HG03571 (cell line): ENCODE results near the gene CCDC51.

ENCODE experiments used
- ATAC-seq: cut with Tn5 transposase; IDR thresholded peaks from one replicate; pipeline ENCODE4 v1.9.1; 2021; ENCODE audit not compliant: unreplicated experiment

CCDC51 gene

GRCh38 chr3:48435223-48435595 lies 4.7 kb downstream of the CCDC51 start:
- ATAC-seq, result no peak

GRCh38 chr3:48434591-48435222 lies 5.2 kb downstream of the CCDC51 start:
- ATAC-seq, result no peak

- ATAC-seq, result no peak
These were observed 6.3 kb downstream of the CCDC51 start for GRCh38 chr3:48433472-48434118.

GRCh38 chr3:48432411-48433371 lies 7.2 kb downstream of the CCDC51 start:
- ATAC-seq, result no peak

- ATAC-seq, result no peak
These were observed 8.5 kb downstream of the CCDC51 start for GRCh38 chr3:48431224-48432029.

- no peak for ATAC-seq
These were observed 9.2 kb downstream of the CCDC51 start for GRCh38 chr3:48430708-48431101.

GRCh38 chr3:48429960-48430707 lies 9.8 kb downstream of the CCDC51 start, which contains the start of gene PLXNB1:
Gene PLXNB1, minus strand, starts transcription at chr3:48430086. Its CDS starts 5,475 bp downstream, at chr3:48424611.
- ATAC-seq, result no peak

DNA sequence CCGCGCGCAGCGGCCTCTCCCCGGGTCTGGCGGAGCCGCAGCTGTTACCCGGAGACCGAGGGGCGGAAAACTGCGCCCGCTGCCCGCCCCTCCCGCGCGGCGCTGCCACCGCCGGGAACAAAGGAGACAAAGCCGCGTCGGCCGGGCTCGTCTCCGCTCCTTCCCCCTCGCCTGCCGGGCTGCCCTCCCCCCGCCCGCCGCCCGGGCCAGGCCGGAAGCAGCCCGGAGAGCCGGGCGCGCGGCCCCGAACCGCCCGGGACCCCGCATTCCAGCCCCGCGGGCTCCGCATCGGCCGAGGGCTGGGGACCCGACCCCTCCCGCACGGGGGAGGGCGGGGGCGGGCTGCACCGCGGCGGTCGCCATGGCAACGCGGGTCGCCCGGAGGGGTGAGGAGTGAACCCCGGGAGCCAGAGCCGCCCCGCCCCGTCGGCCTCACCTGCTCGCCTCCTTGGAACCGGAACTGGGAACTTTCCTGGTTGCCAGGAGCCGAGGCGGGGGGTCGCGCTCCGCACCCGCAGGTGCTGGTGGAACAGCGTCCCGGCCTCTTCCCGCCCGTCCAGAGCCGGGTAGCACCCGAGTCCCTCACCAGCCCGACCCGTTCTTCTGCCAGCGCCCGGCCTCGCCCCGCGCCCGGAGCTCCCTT lies 10.5 kb downstream of the CCDC51 start:
- ATAC-seq, result no peak

- ATAC-seq, result no peak
These were observed 11.2 kb downstream of the CCDC51 start for GRCh38 chr3:48428572-48429316.

- ATAC-seq, result no peak
These were observed 11.8 kb downstream of the CCDC51 start for GRCh38 chr3:48428088-48428571.

- no peak for ATAC-seq
These were observed 12.3 kb downstream of the CCDC51 start for GRCh38 chr3:48427630-48427962.

DNA sequence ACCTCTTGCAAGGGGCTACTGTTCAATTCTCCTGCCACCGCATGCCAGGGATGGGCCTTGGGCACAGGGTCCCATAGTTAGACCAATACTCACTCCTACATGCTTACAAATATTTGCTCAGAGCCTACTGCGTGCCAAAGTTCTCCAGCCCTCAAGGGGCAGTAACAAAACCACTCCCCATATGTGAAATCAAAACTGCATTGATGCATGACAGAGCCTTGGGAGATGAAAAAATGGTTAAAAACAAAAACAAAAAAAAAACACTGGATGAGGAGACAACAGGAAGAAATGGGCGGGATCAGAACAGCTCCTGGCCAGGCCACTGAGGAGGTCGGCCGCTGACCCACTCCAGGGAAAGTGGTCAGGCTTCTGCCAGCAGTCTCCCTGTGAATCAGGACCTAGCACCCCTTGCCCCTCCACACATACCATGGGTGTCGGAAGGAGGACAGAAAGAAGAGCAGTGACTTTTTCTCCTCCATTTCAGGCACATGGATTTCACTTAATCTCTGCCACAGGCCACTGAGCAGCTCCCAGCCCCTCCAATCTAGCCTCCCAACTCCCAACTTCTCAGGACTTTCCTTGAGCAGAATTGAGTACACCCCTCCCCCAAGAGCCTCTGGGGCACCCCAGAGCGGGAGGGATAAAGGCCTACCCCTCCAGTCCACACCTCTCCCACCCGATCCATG lies 12.8 kb downstream of the CCDC51 start:
- no peak for ATAC-seq

- no peak for ATAC-seq
These were observed 13.5 kb downstream of the CCDC51 start for GRCh38 chr3:48426401-48426909.

DNA sequence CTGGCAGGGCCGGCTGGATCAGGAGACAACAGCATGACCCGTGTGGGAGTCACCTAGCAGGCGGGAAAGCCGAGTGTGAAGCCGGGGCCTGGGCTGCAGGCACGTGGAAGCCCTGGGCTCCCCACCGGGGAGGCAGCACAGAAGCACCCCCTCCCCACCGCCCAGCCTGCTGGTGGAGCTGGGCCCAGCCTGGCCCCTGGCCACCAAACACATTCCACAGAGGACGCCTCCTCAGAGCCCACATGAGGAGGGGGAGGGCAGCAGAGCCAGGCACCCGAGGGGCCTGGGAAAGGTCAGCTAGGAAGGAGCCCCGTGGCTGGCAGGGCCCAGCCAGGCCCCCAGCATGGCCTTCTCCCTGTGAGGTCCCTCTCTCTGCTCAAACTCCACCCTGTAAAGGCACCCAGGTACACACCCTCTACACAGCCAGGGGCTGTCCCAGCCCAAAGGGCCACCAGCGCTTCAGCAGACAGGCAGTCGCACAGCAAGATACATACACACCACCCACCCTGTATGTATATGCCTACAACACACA lies 14.6 kb downstream of the CCDC51 start:
- ATAC-seq, result no peak

- ATAC-seq, result no peak
These were observed 15.8 kb downstream of the CCDC51 start for GRCh38 chr3:48423883-48424695.

DNA sequence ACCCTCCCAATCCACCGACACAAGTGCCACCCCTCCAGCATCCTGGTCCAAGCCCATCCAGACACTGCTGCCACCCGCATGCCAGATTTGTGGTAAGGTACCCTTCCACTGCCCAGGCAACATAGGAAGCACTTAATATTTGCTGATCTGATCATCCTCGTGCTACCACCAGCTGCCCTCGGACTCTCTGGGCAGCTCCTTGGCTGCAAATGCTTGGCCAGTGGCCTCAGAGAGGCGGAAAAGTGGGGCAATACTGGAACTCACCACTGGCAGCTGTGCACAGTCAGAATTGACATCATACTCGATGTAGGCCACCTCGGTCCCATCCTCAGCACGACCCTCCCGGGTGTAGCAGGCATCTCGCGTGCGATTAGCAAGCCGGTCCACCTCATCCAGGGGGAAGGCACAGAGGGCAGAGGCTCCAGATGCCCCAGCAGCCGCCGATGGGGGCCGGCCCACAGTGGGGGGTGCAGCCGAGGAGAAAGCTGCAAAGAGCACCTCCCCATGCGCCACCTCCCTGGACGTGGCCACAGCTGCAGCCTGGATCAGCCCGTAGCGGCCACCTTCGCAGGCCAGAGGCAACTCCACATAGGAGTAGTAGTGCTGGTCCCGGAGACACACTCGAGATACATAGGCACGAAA lies 16.6 kb downstream of the CCDC51 start:
- no peak for ATAC-seq

DNA sequence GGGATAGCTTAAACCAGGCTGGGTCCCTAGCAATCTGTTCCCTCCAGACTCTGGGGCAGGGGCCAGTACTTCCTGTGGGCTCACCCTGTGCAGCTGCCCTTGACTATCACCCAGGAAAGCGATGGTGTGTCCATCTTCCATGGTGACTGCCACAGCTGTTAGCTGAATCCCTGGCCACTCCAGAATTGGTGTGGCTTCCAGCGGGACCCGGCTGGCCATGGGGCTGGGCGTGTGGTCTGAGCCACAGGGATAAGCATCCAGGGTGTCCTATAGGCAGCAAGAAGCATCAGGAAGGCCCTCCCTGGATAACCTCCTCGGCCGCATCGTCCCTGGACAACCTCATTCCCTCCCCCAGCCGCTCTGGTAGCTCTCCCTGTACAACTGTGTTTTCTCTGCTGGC lies 17.2 kb downstream of the CCDC51 start:
- ATAC-seq, result no peak
